HCT116 (cell line): ENCODE data around the gene CASR.

Experiments used
- CTCF ChIP-seq, 3 experiments: fragments of 200-600 bp in 1 of 3; sonication (generic) in 1 of 3; IDR thresholded peaks in 2 of 3; conservative IDR thresholded peaks in 1 of 3; 2 replicates each; pipeline ENCODE4 v1.5.1; 2012 to 2017; ENCODE audit warnings: low read depth in 2 of 3, low read length in 2 of 3, antibody characterized with exemption in 1 of 3, borderline replicate concordance in 1 of 3, control low read depth in 1 of 3, mild to moderate bottlenecking in 1 of 3, mixed read lengths in 1 of 3, mixed run types in 1 of 3, moderate library complexity in 1 of 3; ENCODE audit not compliant: insufficient read depth in 1 of 3
- EZH2 ChIP-seq: fragments of 200-600 bp; sonication (generic); IDR thresholded peaks from 2 replicates; pipeline ENCODE4 v1.6.1; 2017; ENCODE audit warnings: antibody characterized with exemption, mixed run types
- EZH2phosphoT487 ChIP-seq: fragments of 200-600 bp; IDR thresholded peaks from 2 replicates; pipeline ENCODE4 v1.6.1; 2018; ENCODE audit warnings: antibody characterized with exemption, borderline replicate concordance
- FOSL1 ChIP-seq: IDR thresholded peaks from 2 replicates; pipeline ENCODE4 v1.6.1; 2012; ENCODE audit warnings: low read depth
- JUND ChIP-seq: IDR thresholded peaks from 2 replicates; pipeline ENCODE4 v1.6.1; 2012
- POLR2A ChIP-seq: IDR thresholded peaks from 2 replicates; pipeline ENCODE4 v1.7.0; 2011; ENCODE audit warnings: borderline replicate concordance; ENCODE audit not compliant: insufficient read depth, insufficient read length; ENCODE audit errors: extremely low read depth
- REST ChIP-seq: IDR thresholded peaks from 2 replicates; pipeline ENCODE4 v1.6.1; 2012; ENCODE audit warnings: low read depth
- SIN3A ChIP-seq: IDR thresholded peaks from 2 replicates; pipeline ENCODE4 v1.6.1; 2012; ENCODE audit warnings: low read depth
- SP1 ChIP-seq: IDR thresholded peaks from 2 replicates; pipeline ENCODE4 v1.6.1; 2012; ENCODE audit warnings: low read depth
- TCF7L2 ChIP-seq: IDR thresholded peaks from 2 replicates; pipeline ENCODE4 v1.7.0; 2011; ENCODE audit warnings: borderline replicate concordance, inconsistent platforms; ENCODE audit not compliant: insufficient read depth, insufficient read length; ENCODE audit errors: extremely low read depth
- ZBTB33 ChIP-seq: IDR thresholded peaks from 2 replicates; pipeline ENCODE4 v1.6.1; 2011; ENCODE audit warnings: mild to moderate bottlenecking, low read length, moderate library complexity; ENCODE audit not compliant: insufficient replicate concordance; ENCODE audit errors: extremely low read depth

DNA sequence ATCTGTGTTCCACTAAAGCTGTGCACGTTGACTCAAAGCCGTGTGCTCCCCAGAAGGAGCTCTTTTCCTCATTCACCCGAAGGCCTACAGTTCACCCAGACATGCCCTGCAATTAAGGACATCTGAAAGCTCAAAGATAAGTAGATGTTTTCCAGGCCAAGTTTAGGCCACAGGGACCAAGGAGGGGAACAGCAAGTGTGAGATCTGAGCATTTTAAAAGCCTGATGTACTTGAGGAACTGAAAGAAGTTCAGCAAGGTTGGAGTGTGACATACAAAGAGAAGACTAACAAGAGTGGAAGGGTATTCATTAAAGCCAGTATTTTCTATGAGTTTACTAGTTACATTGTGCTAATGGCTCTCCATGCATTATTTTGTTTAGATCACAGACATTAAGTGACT is 68.0 kb downstream of the CASR start:
- TF ChIP-seq JUND (no peak), POLR2A (no peak), ZBTB33 (no peak), EZH2phosphoT487 (no peak), REST (no peak), CTCF (IDR thresholded peaks at IDR 0.05 in 2 of 3, conservative IDR thresholded peaks at IDR 0.05 in 1 of 3; ENCODE audit: borderline replicate concordance in 1 of 3, insufficient read depth in 1 of 3, low read depth in 2 of 3, low read length in 2 of 3) (no peak), SIN3A (no peak), FOSL1 (no peak), EZH2 (no peak), SP1 (no peak), TCF7L2 (no peak)
